ENCODE results near the gene SDK1.

Gene SDK1

GRCh38 chr7:3974329-3974728 lies 673.3 kb downstream of the SDK1 start:
- POLR2A ChIA-PET (ENCODE audit: low non-redundant PET) = no interaction called here
- no peak overlapping the region for H3K27ac ChIP-seq
- TF ChIP-seq CTCF (conservative IDR thresholded peaks at IDR 0.05; ENCODE audit: low read depth) = no peak
- CTCF ChIA-PET = no interaction called here
- no peak for DNase-seq (ENCODE audit: low spot score)

- no peak overlapping the region for H3K27ac ChIP-seq
- ChIA-PET CTCF (no interaction called here), POLR2A (ENCODE audit: low non-redundant PET) (no interaction called here)
- no peak for TF ChIP-seq CTCF (conservative IDR thresholded peaks at IDR 0.05; ENCODE audit: low read depth)
- DNase-seq (ENCODE audit: low spot score) = no peak
These were observed 674.3 kb downstream of the SDK1 start for GRCh38 chr7:3975371-3975770.

GRCh38 chr7:3977391-3977790 lies 676.3 kb downstream of the SDK1 start:
- CTCF ChIA-PET = no interaction called here
- TF ChIP-seq CTCF (conservative IDR thresholded peaks at IDR 0.05; ENCODE audit: low read depth) = no peak
- no peak for DNase-seq (ENCODE audit: low spot score)
- H3K27ac ChIP-seq = no peak overlapping the region
- POLR2A ChIA-PET (ENCODE audit: low non-redundant PET) = no interaction called here

DNA sequence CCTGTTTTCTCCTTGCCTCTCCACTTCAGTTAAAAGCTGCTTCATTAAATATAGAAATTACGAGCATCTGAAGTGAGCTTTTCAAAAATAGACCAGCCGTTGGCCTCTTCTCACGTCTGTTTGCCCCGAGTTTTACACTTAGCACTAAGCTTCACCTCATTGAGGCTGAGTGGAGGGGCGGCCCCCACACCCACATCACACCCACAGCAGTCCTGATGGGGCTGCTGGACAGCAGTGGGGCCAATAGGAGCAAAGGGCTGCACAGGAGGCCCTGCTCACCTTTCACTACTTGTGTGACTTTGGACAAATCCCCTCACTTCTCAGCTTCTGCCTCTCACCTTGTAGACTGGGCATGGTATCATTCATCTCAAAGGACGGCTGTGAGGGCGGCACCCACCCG lies 677.8 kb downstream of the SDK1 start:
- no peak for DNase-seq (ENCODE audit: low spot score)
- POLR2A ChIA-PET (ENCODE audit: low non-redundant PET) = no interaction called here
- CTCF ChIA-PET = interaction anchor here (0.6 kb wide), 1 partner anchor 71 kb away, joined by 3 read pairs; no protein-coding TSS in a partner anchor
- no peak overlapping the region for H3K27ac ChIP-seq
- TF ChIP-seq CTCF (conservative IDR thresholded peaks at IDR 0.05; ENCODE audit: low read depth) = no peak

GRCh38 chr7:3979611-3980299 lies 678.7 kb downstream of the SDK1 start:
- ChIA-PET CTCF (no interaction called here), POLR2A (ENCODE audit: low non-redundant PET) (no interaction called here)

GRCh38 chr7:3980300-3980643 lies 679.2 kb downstream of the SDK1 start:
- CTCF ChIA-PET = no interaction called here
- H3K27ac ChIP-seq = no peak overlapping the region
- POLR2A ChIA-PET (ENCODE audit: low non-redundant PET) = no interaction called here
- no peak for TF ChIP-seq CTCF (conservative IDR thresholded peaks at IDR 0.05; ENCODE audit: low read depth)
- DNase-seq (ENCODE audit: low spot score) = no peak

More at GRCh38 chr7:3979611-3980299, 678.7 kb downstream of the SDK1 start:
- no peak for DNase-seq (ENCODE audit: low spot score)
- no peak overlapping the region for H3K27ac ChIP-seq
- TF ChIP-seq CTCF (conservative IDR thresholded peaks at IDR 0.05; ENCODE audit: low read depth) = no peak
